Measurements from ENCODE around the gene KAT6B. TPM values are rescaled to one million over a fixed set of nuclear protein-coding genes. Genes with fewer than 3 reads are reported as not detected.
"Not testable (repeated sequence)": the region's sequence is repeated elsewhere in the genome, so short reads cannot be mapped to it uniquely, and the experiment has no call there.

Gene KAT6B
- total RNA-seq, 2 experiments from 2014 or later: 22.8 to 24.8 TPM

DNA sequence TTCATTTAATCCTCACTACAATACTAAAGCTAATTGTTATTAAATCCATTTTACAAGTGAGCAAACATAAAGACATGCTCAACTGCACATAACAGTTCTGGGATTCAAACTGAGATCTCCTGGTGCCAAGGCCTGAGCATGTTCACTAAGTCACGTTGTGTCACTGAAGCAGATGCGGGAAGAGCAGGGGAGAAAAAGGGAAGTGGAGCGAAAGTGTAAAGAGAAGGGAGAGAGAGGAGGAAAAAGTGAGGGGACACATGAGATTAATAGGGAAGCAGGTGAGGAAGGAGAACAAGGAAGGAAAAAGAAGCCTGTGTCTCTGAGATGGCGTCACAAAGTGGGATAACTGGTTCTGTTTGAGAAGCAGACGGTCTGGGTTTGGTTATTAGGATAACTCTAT lies 38.9 kb upstream of the KAT6B start:
- no peaks in the 10 kb centered on the region for H3K4me1 Mint-ChIP-seq (ENCODE audit: low read depth)
- H3K27me3 Mint-ChIP-seq: no peaks in the 10 kb centered on the region
- no peak overlapping the region for H3K4me3 Mint-ChIP-seq
- no peak for DNase-seq
- TF ChIP-seq, protein P1, sequence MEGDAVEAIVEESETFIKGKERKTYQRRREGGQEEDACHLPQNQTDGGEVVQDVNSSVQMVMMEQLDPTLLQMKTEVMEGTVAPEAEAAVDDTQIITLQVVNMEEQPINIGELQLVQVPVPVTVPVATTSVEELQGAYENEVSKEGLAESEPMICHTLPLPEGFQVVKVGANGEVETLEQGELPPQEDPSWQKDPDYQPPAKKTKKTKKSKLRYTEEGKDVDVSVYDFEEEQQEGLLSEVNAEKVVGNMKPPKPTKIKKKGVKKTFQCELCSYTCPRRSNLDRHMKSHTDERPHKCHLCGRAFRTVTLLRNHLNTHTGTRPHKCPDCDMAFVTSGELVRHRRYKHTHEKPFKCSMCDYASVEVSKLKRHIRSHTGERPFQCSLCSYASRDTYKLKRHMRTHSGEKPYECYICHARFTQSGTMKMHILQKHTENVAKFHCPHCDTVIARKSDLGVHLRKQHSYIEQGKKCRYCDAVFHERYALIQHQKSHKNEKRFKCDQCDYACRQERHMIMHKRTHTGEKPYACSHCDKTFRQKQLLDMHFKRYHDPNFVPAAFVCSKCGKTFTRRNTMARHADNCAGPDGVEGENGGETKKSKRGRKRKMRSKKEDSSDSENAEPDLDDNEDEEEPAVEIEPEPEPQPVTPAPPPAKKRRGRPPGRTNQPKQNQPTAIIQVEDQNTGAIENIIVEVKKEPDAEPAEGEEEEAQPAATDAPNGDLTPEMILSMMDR (IDR thresholded peaks at IDR 0.05): no peak
- H3K27ac Mint-ChIP-seq: no peak overlapping the region
- ChIA-PET POLR2A (no interaction called here), CTCF (no interaction called here)
- no peak for ATAC-seq
- no peaks in the 10 kb centered on the region for H3K36me3 Mint-ChIP-seq (ENCODE audit: low read depth)
- no peaks in the 10 kb centered on the region for H3K9me3 Mint-ChIP-seq
- intact Hi-C loops (cut with micrococcal nuclease): no loop called here

- intact Hi-C loops (cut with micrococcal nuclease); CTCF ChIA-PET; H3K36me3 Mint-ChIP-seq (ENCODE audit: low read depth); H3K27ac Mint-ChIP-seq; DNase-seq; ATAC-seq; H3K27me3 Mint-ChIP-seq; H3K9me3 Mint-ChIP-seq; POLR2A ChIA-PET; H3K4me1 Mint-ChIP-seq (ENCODE audit: low read depth); H3K4me3 Mint-ChIP-seq: not testable (repeated sequence)
Measured at GRCh38 chr10:74791979-74792378, 34.4 kb upstream of the KAT6B start.

DNA sequence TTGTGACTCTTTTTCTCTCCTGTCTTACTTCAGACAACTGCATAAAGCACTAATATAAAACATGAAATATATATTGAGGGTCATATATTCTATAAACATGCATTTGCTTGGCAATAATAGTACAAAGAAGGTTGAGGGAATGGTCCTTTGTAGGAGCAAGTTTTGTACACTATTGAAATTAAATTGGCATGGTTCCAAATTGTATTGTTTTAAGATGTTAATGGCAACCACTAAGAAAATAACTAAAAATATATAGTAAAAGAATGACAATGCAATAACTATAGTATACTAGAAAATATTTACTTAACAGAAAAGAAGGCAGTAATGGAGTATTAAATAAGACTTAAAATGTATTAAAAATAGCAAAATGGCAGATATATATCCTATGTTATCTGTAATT lies 33.7 kb upstream of the KAT6B start:
- Mint-ChIP-seq H3K4me3 (no peak overlapping the region), H3K27me3 (no peaks in the 10 kb centered on the region), H3K27ac (no peak overlapping the region), H3K36me3 (ENCODE audit: low read depth) (no peaks in the 10 kb centered on the region), H3K9me3 (no peaks in the 10 kb centered on the region), H3K4me1 (ENCODE audit: low read depth) (peaks cover 5% of the 10 kb centered on the region)
- ATAC-seq (no peak), DNase-seq (no peak)
- POLR2A ChIA-PET: no interaction called here
- intact Hi-C loops (cut with micrococcal nuclease): no loop called here
- TF ChIP-seq, protein P1 (IDR thresholded peaks at IDR 0.05): no peak
- CTCF ChIA-PET: no interaction called here

GRCh38 chr10:74793240-74793639 lies 33.2 kb upstream of the KAT6B start:
- intact Hi-C loops (cut with micrococcal nuclease): not testable (repeated sequence)

DNA sequence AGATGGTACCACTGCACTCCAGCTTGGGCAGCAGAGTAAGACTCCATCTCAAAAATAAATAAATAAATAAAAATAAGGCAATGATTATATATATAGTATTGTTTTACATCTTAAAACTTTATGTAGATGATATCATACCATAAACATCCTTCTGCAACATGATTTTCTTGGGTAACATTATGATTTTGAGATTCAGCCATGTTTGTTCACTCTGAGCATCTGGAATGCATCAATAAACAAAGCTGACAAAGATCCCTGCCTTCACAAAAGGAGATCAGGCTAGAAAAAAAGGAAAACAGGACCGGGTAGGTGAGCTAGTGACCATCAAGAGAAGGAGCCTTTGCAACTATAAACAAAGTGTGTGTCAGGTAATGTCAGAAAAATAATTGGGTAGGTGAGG lies 31.9 kb upstream of the KAT6B start:
- CTCF ChIA-PET: no interaction called here

More at GRCh38 chr10:74793240-74793639, 33.2 kb upstream of the KAT6B start:
- CTCF ChIA-PET; H3K4me1 Mint-ChIP-seq (ENCODE audit: low read depth); H3K27me3 Mint-ChIP-seq; DNase-seq; H3K9me3 Mint-ChIP-seq; POLR2A ChIA-PET; H3K27ac Mint-ChIP-seq; ATAC-seq; H3K36me3 Mint-ChIP-seq (ENCODE audit: low read depth); H3K4me3 Mint-ChIP-seq: not testable (repeated sequence)

DNA sequence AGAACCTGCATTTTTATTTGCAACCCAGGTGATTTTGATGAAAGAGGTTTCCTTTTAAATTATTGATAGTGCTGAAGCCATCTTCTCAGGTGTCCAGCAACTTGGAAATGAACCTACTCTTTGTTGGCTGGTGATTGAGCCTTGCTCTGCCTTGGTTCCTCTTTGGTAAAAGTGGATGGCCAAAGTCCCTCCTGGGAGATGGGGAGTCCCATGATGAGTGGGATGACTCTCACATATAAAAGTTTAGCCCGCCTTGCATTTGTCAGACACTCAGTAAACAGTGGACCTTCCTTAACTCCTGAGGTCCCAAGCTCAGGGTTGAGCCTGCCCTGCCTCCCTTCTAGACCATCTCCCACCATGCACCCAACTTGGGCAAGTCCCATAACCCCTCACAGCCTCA lies 28.9 kb upstream of the KAT6B start:
- ChIA-PET POLR2A (no interaction called here), CTCF (no interaction called here)
- Mint-ChIP-seq H3K27ac (no peak overlapping the region), H3K4me3 (no peak overlapping the region), H3K4me1 (ENCODE audit: low read depth) (peaks cover 12% of the 10 kb centered on the region), H3K36me3 (ENCODE audit: low read depth) (no peaks in the 10 kb centered on the region), H3K27me3 (no peaks in the 10 kb centered on the region), H3K9me3 (no peaks in the 10 kb centered on the region)
- intact Hi-C loops (cut with micrococcal nuclease): no loop called here
- TF ChIP-seq, protein P1 (IDR thresholded peaks at IDR 0.05): no peak
- DNase-seq (no peak), ATAC-seq (no peak)

More for the DNA sequence above, 31.9 kb upstream of the KAT6B start:
- POLR2A ChIA-PET: no interaction called here
- no peak overlapping the region for H3K27ac Mint-ChIP-seq
- TF ChIP-seq, protein P1 (IDR thresholded peaks at IDR 0.05): no peak
- no peaks in the 10 kb centered on the region for H3K9me3 Mint-ChIP-seq
- no peak for DNase-seq
- H3K27me3 Mint-ChIP-seq: no peaks in the 10 kb centered on the region
- ATAC-seq: no peak
- intact Hi-C loops (cut with micrococcal nuclease): no loop called here
- H3K4me3 Mint-ChIP-seq: no peak overlapping the region
- no peaks in the 10 kb centered on the region for H3K36me3 Mint-ChIP-seq (ENCODE audit: low read depth)
- H3K4me1 Mint-ChIP-seq (ENCODE audit: low read depth): peaks cover 6% of the 10 kb centered on the region

All from activated CD8-positive, alpha-beta T cell treated with anti-CD3 and anti-CD28 coated beads for 36 hours (primary cell).